B cell (primary cell): Measurements from ENCODE around the gene VSIG10. TPM values are rescaled to one million over a fixed set of nuclear protein-coding genes. Genes with fewer than 3 reads are reported as not detected.

ENCODE experiments used
- ATAC-seq: fragments of 200-7000 bp; cut with Tn5 transposase; one replicate; pipeline ENCODE4 v1.10.0; 2021; ENCODE audit warnings: low read depth, mild to moderate bottlenecking, moderate number of reproducible peaks, moderate library complexity
- CTCF ChIA-PET: fragments of 350-600 bp; sonication (Branson Sonifier 250); formaldehyde crosslinking; loops from one replicate; lab custom pipeline; 2021; ENCODE audit warnings: antibody characterized with exemption, inconsistent platforms; lab: Charles Lee
- POLR2A ChIA-PET: fragments of 350-600 bp; sonication (Branson Sonifier 250); formaldehyde crosslinking; loops from one replicate; lab custom pipeline; 2021; ENCODE audit warnings: antibody characterized with exemption; lab: Charles Lee
- DNase-seq: peaks from one replicate; pipeline ENCODE4 v3.0.0; 2013
- H2AFZ ChIP-seq: 2 replicates; pipeline ENCODE4 v1.6.1; 2012; ENCODE audit warnings: mild to moderate bottlenecking, low read depth, low read length; ENCODE audit not compliant: insufficient read depth, poor library complexity, severe bottlenecking
- H3K27ac ChIP-seq, 2 donors: 1 replicate in 1 of 2; 2 replicates in 1 of 2; pipeline ENCODE4 v1.5.1; 2012 to 2013; ENCODE audit warnings: low read length in 2 of 2, mild to moderate bottlenecking in 2 of 2, moderate library complexity in 1 of 2
- H3K27me3 ChIP-seq, 4 experiments: fragments of 200-600 bp in 1 of 4; sonication (generic) in 1 of 4; replicated peaks in 1 of 4; 1 replicate in 2 of 4; 2 replicates in 2 of 4; pipeline versions ENCODE4 v1.6.1 to v1.7.0; 2013 to 2016; ENCODE audit warnings: low read length in 3 of 4, mild to moderate bottlenecking in 2 of 4, mixed read lengths in 1 of 4, moderate library complexity in 1 of 4; ENCODE audit not compliant: insufficient read depth in 4 of 4, control insufficient read depth in 3 of 4; ENCODE audit errors: control extremely low read depth in 1 of 4
- H3K36me3 ChIP-seq, 2 experiments: replicated peaks in 1 of 2; 1 replicate in 1 of 2; 2 replicates in 1 of 2; pipeline versions ENCODE4 v1.6.1 to v1.7.1; 2013; ENCODE audit warnings: low read length in 1 of 2; ENCODE audit not compliant: insufficient read depth in 2 of 2, control insufficient read depth in 1 of 2; ENCODE audit errors: control extremely low read depth in 1 of 2, extremely low read depth in 1 of 2
- H3K4me1 ChIP-seq, 2 donors: fragments of 200-600 bp in 1 of 2; sonication (generic) in 1 of 2; 1 replicate in 1 of 2; 2 replicates in 1 of 2; pipeline versions ENCODE4 v1.5.1 to v1.6.1; 2013 to 2017; ENCODE audit warnings: low read length in 2 of 2; ENCODE audit not compliant: control insufficient read depth in 2 of 2, insufficient read depth in 2 of 2
- H3K4me2 ChIP-seq: replicated peaks from 2 replicates; pipeline ENCODE3; 2012; ENCODE audit warnings: mild to moderate bottlenecking, low read depth, low read length; ENCODE audit not compliant: poor library complexity, severe bottlenecking
- H3K4me3 ChIP-seq, 5 experiments: fragments of 200-600 bp in 1 of 5; sonication (generic) in 1 of 5; 1 replicate in 3 of 5; 2 replicates in 2 of 5; pipeline versions ENCODE4 v1.5.1 to v1.7.0; 2011 to 2016; ENCODE audit warnings: low read length in 4 of 5, mild to moderate bottlenecking in 4 of 5, low read depth in 2 of 5, control low read depth in 1 of 5, moderate library complexity in 1 of 5; ENCODE audit not compliant: insufficient read depth in 1 of 5; ENCODE audit errors: control extremely low read depth in 1 of 5, extremely low read depth in 1 of 5
- H3K79me2 ChIP-seq: fragments of 200-600 bp; sonication (generic); one replicate; pipeline ENCODE4 v1.6.0; 2016; ENCODE audit warnings: low read length; ENCODE audit not compliant: control insufficient read depth, insufficient read depth
- H3K9ac ChIP-seq: fragments of 200-600 bp; sonication (generic); 2 replicates; pipeline ENCODE4 v1.6.1; 2017; ENCODE audit warnings: mild to moderate bottlenecking, low read length, moderate library complexity
- H3K9me3 ChIP-seq, 3 donors: one replicate each; pipeline versions ENCODE4 v1.6.1 to v1.7.1; 2013; ENCODE audit warnings: low read length in 2 of 3; ENCODE audit not compliant: control insufficient read depth in 2 of 3, insufficient read depth in 1 of 3; ENCODE audit errors: control extremely low read depth in 1 of 3
- H4K20me1 ChIP-seq: 2 replicates; pipeline ENCODE4 v1.6.0; 2012; ENCODE audit warnings: mild to moderate bottlenecking, low read length; ENCODE audit not compliant: insufficient read depth, control insufficient read depth, poor library complexity, severe bottlenecking
- H3K27ac Mint-ChIP-seq: one replicate; pipeline ENCODE4 v1.8.0; 2021; ENCODE audit warnings: mixed read lengths
- H3K27me3 Mint-ChIP-seq: one replicate; pipeline ENCODE4 v1.8.0; 2021; ENCODE audit warnings: mixed read lengths
- H3K4me1 Mint-ChIP-seq: one replicate; pipeline ENCODE4 v1.8.0; 2021; ENCODE audit warnings: mixed read lengths
- H3K4me3 Mint-ChIP-seq: one replicate; pipeline ENCODE4 v1.8.0; 2021; ENCODE audit warnings: mixed read lengths
- H3K9me3 Mint-ChIP-seq: one replicate; pipeline ENCODE4 v1.8.0; 2022; ENCODE audit warnings: mixed read lengths; ENCODE audit not compliant: insufficient read depth
- EZH2 ChIP-seq: IDR thresholded peaks from 2 replicates; pipeline ENCODE4 v1.6.1; 2012; ENCODE audit warnings: borderline replicate concordance, low read depth, mild to moderate bottlenecking, moderate library complexity, low read length; ENCODE audit not compliant: insufficient read depth, poor library complexity, severe bottlenecking
- WGBS: methylation state at CpG from one replicate; pipeline ENCODE4 v1.1.5; 2013; ENCODE audit warnings: missing lambda C conversion rate; ENCODE audit not compliant: insufficient coverage; 5-methylcytosine and 5-hydroxymethylcytosine counted together
- intact Hi-C: fragments of 100-400 bp; cut with micrococcal nuclease; formaldehyde crosslinking; loops from one replicate; pipeline ENCODE4 v1.10.0; 2022
- polyA plus RNA-seq: library from polyadenylated mRNA; depleted of rRNA; stranded (reverse); fragments of >200 nt; gene quantifications from 2 replicates; pipeline ENCODE4 v1.2.3, GENCODE V29; 2012
- total RNA-seq, 2 donors: library from RNA; stranded (reverse); fragments of 120-200 nt in 1 of 2; gene quantifications; 1 replicate in 1 of 2; 2 replicates in 1 of 2; pipeline versions ENCODE4 v1.2.3 to v1.2.4, GENCODE V29; 2013 to 2022
- TF ChIP-seq, protein P1 (sequence below): fragments of 200-600 bp; IDR thresholded peaks from one replicate; pipeline ENCODE4 v1.8.0; 2022; ENCODE audit warnings: antibody characterized with exemption, mild to moderate bottlenecking

The VSIG10 gene
- total and polyA plus RNA-seq, 2 donors (not counting 1 experiment from before 2014, with no cell fraction given) = 0.34 to 2.6 TPM

DNA sequence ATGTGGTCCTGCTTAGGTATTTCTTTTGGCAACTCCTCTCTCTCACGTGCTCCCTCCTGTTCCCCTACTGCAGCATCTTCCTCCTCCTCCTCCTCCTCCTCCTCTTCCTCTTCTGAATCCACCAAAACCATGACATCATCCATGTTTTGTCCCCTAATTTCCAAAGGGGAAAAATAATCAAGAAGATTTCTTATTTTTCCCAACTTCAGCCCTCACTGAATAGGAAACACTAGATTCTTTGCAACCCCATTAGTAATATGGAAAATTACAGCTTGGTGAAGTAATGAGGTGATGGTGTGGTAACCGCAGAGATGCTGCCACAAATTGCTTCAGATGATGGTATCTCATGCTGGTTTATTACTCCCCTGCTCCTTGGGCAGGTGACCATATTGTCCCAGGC lies 35.4 kb downstream of the VSIG10 start:
- Histone ChIP-seq H3K9me3 (no peaks in the 10 kb centered on the region), H4K20me1 (no peaks in the 10 kb centered on the region), H3K4me1 (peaks cover 16 to 18% of the 10 kb centered on the region in 2 donors), H3K4me3 (no peak overlapping the region), H3K79me2 (no peaks in the 10 kb centered on the region), H3K4me2 (no peak overlapping the region), H3K27me3 (peaks cover 0 to 2% (median 0%) of the 10 kb centered on the region in 4 experiments), H3K27ac (no peak overlapping the region), H3K36me3 (no peaks in the 10 kb centered on the region), H3K9ac (no peak overlapping the region), H2AFZ (no peak overlapping the region)
- no peak for ATAC-seq
- DNase-seq = no peak
- intact Hi-C loops = no loop called here
- Mint-ChIP-seq H3K27me3 (peaks cover 8% of the 10 kb centered on the region), H3K4me3 (no peak overlapping the region), H3K27ac (no peak overlapping the region), H3K4me1 (peaks cover 21% of the 10 kb centered on the region), H3K9me3 (no peaks in the 10 kb centered on the region)
- CTCF ChIA-PET = interaction anchor here (0.6 to 1.2 kb wide), 2 partner anchors 13 to 1128 kb away, joined by 3 read pairs; no protein-coding TSS in a partner anchor
- WGBS = 90% methylated on average over 1 of the region's 2 CpGs
- TF ChIP-seq, protein P1, sequence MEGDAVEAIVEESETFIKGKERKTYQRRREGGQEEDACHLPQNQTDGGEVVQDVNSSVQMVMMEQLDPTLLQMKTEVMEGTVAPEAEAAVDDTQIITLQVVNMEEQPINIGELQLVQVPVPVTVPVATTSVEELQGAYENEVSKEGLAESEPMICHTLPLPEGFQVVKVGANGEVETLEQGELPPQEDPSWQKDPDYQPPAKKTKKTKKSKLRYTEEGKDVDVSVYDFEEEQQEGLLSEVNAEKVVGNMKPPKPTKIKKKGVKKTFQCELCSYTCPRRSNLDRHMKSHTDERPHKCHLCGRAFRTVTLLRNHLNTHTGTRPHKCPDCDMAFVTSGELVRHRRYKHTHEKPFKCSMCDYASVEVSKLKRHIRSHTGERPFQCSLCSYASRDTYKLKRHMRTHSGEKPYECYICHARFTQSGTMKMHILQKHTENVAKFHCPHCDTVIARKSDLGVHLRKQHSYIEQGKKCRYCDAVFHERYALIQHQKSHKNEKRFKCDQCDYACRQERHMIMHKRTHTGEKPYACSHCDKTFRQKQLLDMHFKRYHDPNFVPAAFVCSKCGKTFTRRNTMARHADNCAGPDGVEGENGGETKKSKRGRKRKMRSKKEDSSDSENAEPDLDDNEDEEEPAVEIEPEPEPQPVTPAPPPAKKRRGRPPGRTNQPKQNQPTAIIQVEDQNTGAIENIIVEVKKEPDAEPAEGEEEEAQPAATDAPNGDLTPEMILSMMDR = no peak
- no peak for TF ChIP-seq EZH2
- POLR2A ChIA-PET = interaction anchor here (0.7 kb wide), 1 partner anchor 32 kb away, joined by 8 read pairs; no protein-coding TSS in a partner anchor

DNA sequence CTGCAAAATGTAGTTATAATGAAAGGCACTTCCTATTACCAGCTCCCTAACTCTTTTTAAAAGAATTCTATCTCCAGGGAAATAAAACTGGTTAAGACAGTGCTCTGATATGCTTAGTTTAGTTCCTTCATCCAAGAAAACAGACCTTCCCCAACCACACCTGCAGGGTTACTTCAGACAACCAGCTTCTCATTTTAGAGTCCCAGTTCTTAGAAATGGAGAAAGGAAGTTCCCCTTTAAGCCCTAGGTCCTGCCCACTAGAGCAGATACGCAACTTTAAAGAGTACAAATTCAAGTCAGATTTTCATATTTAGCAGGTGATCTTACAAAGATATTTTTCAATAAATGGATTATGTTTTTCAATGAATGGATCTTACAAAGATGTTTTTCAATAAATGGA lies 38.4 kb downstream of the VSIG10 start:
- H4K20me1 ChIP-seq = no peaks in the 10 kb centered on the region
- H3K27me3 ChIP-seq = peaks cover 0 to 2% (median 0%) of the 10 kb centered on the region in 4 experiments
- H3K9me3 ChIP-seq = no peaks in the 10 kb centered on the region
- H3K27ac ChIP-seq = no peak overlapping the region
- H2AFZ ChIP-seq = peak overlapping the region; percentile 25
- H3K4me3 Mint-ChIP-seq = peak overlapping the region; percentile 1
- no peak overlapping the region for H3K4me3 ChIP-seq
- H3K4me1 Mint-ChIP-seq = peaks cover 32% of the 10 kb centered on the region
- no peak overlapping the region for H3K27ac Mint-ChIP-seq
- intact Hi-C loops = loop anchor here (1.0 kb wide), 1 partner anchor 311 kb away; the partner anchor contains the start of gene SUDS3
- H3K4me1 ChIP-seq = peaks cover 23 to 31% of the 10 kb centered on the region in 2 donors
- TF ChIP-seq, protein P1 = no peak
- TF ChIP-seq EZH2 = no peak
- no peak for ATAC-seq
- peak overlapping the region; percentile 33 for H3K4me2 ChIP-seq
- WGBS = no CpG with 5 or more reads among the region's 1 CpG
- H3K9me3 Mint-ChIP-seq = no peaks in the 10 kb centered on the region
- POLR2A ChIA-PET = no interaction called here
- no peaks in the 10 kb centered on the region for H3K36me3 ChIP-seq
- peaks cover 8% of the 10 kb centered on the region for H3K27me3 Mint-ChIP-seq
- H3K9ac ChIP-seq = no peak overlapping the region
- CTCF ChIA-PET = interaction anchor here (0.6 to 3.4 kb wide), 8 partner anchors 10 to 312 kb away, joined by 3 to 25 read pairs (median 6); partner anchors contain the start of gene SUDS3
- DNase-seq = peak; percentile 33
- H3K79me2 ChIP-seq = peaks cover 13% of the 10 kb centered on the region
